Fibroblast of the aortic adventitia (primary cell): ENCODE data around the gene PRSS12. TPM values are rescaled to one million over a fixed set of nuclear protein-coding genes. Genes with fewer than 3 reads are reported as not detected.

ENCODE experiments used
- DNase-seq: peaks from one replicate; pipeline ENCODE4 v3.0.0-alpha.2; 2010; ENCODE audit warnings: low read depth
- H3K4me3 ChIP-seq: 2 replicates; pipeline ENCODE4 v1.5.1; 2011; ENCODE audit warnings: low read depth, mild to moderate bottlenecking, control low read depth, low read length, moderate library complexity
- total RNA-seq: library from RNA; depleted of rRNA; stranded (reverse); fragments of >200 nt; gene quantifications from 2 replicates; pipeline ENCODE4 v1.2.3, GENCODE V29; 2012; ENCODE audit warnings: low replicate concordance
- TF ChIP-seq, protein P1 (sequence below): IDR thresholded peaks from 2 replicates; pipeline ENCODE4 v1.5.1; 2011; ENCODE audit warnings: mild to moderate bottlenecking, low read length, control low read depth, inconsistent platforms; ENCODE audit not compliant: insufficient read depth

The PRSS12 gene
- total RNA-seq, 1 donor = 27.1 TPM

DNA sequence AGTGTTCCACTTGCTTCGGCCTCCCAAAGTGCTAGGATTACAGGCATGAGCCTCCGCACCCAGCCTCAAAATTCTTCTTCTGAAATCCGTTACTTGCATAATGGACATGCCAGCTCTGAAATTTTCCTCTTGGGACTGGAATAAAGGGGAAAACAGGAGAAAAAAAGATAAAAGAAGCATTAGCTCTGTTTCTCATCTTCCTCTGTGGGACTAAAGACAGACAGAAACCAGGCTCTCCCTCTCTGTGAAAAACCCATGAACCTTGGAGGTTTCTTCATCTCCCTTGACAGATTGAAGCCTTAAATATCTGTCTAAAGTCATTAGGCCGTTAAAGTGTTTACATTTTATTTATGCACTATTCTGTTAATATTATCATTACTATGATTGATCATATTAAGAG, 19.4 kb upstream of the PRSS12 start:
- TF ChIP-seq, protein P1, sequence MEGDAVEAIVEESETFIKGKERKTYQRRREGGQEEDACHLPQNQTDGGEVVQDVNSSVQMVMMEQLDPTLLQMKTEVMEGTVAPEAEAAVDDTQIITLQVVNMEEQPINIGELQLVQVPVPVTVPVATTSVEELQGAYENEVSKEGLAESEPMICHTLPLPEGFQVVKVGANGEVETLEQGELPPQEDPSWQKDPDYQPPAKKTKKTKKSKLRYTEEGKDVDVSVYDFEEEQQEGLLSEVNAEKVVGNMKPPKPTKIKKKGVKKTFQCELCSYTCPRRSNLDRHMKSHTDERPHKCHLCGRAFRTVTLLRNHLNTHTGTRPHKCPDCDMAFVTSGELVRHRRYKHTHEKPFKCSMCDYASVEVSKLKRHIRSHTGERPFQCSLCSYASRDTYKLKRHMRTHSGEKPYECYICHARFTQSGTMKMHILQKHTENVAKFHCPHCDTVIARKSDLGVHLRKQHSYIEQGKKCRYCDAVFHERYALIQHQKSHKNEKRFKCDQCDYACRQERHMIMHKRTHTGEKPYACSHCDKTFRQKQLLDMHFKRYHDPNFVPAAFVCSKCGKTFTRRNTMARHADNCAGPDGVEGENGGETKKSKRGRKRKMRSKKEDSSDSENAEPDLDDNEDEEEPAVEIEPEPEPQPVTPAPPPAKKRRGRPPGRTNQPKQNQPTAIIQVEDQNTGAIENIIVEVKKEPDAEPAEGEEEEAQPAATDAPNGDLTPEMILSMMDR = no peak
- no peak overlapping the region for H3K4me3 ChIP-seq
- DNase-seq = no peak

DNA sequence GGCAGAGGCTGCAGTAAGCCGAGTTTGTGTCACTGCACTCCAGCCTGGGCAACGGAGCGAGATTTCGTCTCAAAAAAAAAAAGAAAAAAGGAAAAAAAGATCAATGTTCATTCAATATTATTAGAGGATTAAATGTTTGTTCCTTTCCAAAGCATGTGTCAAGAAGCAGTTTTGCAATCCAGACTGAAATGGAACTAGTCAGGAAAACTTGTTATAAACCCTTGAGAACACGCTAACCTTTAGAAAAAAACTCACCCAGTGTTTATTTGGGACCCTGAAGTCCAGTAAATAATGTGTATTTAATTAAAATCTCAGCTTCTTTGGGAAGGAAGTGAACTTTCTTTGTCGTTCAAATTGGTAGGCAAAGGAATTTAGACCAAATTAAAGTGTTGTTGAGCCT, 16.4 kb upstream of the PRSS12 start:
- no peak overlapping the region for H3K4me3 ChIP-seq
- no peak for DNase-seq
- TF ChIP-seq, protein P1 = no peak

DNA sequence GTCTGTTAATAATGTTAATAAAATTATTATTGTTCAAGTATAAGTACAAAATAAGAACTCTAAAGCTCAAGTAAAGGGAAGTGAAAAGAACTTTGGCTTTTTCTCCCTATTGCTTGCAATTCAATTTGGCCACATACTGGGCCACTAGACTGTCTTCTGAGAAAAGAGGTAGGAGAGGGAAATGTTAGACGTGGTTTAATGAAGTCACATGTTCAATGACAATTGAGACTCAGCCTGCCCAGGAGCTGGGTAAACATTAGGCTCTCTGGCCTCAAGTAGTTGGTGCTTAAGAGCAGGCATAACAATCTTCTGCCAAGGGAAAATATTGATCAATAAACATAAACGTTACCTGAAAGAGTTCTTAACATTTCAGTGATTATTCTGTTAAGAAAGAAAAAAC, 15.1 kb upstream of the PRSS12 start:
- no peak overlapping the region for H3K4me3 ChIP-seq
- TF ChIP-seq, protein P1 = no peak
- DNase-seq = no peak

DNA sequence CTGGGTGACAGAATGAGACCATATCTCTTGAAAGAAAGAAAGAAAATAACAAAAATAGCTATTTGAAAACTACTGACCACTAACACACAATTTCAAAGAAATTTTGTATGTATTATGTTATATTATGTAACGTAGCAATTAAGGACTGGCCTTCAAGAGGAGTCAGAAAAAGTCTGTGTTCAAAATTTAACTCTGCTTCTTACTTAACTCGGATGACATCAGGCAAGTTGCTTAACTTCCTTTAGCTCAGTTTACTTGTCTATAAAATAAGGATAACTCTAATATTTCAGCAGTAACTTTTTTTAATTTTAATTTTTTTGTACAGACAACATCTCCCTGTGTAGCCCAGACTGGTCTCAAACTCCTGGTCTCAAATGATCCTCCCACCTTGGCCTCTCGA, 14.6 kb upstream of the PRSS12 start:
- H3K4me3 ChIP-seq = no peak overlapping the region
- TF ChIP-seq, protein P1 = no peak
- DNase-seq = no peak

DNA sequence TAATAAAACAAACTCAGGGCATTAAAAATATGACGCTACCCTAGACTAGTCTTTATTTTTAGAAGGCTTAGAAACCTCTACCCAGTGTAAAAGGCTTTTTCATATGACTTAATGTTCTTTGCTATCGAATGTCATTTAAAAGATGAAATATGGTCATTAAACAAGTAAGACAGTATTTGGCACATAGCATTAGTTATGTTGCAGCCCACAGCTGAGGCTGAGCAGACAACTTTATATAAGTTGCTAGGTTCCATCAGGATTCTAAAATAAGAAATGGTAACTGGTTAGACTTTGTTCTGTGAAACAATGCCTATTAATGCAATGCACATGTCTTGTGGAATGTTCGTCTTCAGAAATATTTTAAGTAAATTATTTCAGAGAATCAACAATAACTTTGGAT, 10.4 kb upstream of the PRSS12 start:
- TF ChIP-seq, protein P1 = no peak
- DNase-seq = no peak
- H3K4me3 ChIP-seq = no peak overlapping the region

DNA sequence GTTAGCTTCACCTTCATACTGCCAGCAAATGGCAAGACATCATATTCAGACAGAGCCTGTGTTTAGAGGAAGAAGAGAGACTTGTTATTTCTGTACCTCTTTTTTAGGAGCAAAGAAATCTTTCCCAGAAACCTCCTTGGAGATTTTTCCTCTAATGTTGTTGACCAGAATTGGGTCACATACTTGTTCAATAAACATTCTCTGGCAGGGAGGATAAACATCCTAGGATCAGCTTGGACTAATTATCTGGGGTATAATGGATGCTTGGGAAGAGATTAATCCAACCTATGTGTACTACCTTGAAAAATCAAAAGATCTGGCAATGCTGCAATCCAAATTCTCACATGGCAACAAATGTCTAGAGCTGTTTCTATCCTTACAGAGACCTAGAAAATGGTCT, 8.4 kb upstream of the PRSS12 start:
- no peak overlapping the region for H3K4me3 ChIP-seq
- DNase-seq = no peak
- TF ChIP-seq, protein P1 = no peak

DNA sequence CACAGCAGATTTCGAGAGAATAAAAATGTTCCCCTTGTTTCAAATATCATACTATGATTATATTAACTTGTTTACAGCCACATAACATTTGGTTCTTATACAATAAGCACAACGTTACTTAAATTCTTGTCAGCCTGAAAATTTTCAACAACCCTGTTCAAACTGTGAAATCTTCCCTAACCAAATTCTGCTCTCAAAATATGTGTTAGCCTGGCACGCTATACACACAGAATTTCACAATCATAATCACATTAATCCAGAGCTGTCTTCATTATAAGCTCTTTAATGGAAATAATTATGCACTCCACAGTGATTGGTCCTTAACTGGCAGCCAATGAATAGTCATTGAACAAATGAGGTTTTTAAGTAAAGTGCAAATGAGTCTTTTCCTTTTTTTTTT, 7.3 kb upstream of the PRSS12 start:
- no peak for DNase-seq

More for the DNA sequence above, 7.3 kb upstream of the PRSS12 start:
- TF ChIP-seq, protein P1 = no peak
- H3K4me3 ChIP-seq = no peak overlapping the region
